PC-9 (cell line): ENCODE results near the gene TOM1L2.

Source experiments
- EZH2 ChIP-seq: fragments of 200-600 bp; sonication (generic); IDR thresholded peaks from 2 replicates; pipeline ENCODE4 v1.8.0; 2017; ENCODE audit warnings: antibody characterized with exemption, low read depth
- TF ChIP-seq, protein P1 (sequence below): fragments of 200-600 bp; sonication (generic); conservative IDR thresholded peaks from 2 replicates; pipeline ENCODE4 v1.6.1; 2017; ENCODE audit warnings: mixed run types, antibody characterized with exemption, mild to moderate bottlenecking, moderate library complexity

DNA sequence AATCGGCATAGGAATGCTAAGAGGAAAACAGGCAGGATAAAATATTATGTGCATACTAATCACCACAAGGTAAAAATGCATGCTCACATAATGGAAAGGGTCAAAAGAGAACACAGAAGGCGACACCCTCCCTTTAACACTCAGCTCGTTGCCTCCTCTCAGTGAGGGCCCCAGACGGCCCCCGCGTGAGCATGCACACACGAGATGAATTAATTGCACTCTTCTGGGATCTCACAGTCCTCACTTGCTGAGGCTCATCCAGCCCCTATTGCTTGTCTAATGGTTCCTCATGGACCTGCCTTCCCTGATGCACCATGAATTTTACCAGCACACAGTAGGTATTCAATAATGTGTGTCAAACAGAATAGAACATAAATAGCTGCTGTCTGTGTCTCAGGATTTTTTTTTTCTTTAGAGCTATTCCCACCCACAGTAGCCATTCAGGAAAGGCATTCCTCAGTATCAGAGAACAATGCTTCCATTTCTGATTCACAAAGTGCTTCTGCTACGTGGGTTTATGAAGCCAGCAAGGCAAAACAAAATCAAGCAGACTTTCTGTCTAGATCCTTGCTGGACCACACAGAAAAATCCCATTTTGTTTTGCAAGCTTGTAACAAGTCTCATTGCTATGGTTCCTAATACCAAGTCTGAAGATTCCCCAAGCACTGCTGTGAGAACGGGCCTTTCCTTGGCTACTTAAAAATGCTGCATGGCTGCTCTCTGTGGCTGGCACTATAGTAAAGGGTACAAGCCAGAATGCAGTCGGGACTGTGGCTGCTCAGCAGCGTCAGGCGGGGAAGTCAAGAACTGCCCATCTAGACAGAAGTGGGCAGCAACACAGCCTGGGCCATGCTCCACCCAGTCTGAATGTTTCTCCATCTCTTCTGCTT is 43.6 kb downstream of the TOM1L2 start:
- TF ChIP-seq, protein P1, sequence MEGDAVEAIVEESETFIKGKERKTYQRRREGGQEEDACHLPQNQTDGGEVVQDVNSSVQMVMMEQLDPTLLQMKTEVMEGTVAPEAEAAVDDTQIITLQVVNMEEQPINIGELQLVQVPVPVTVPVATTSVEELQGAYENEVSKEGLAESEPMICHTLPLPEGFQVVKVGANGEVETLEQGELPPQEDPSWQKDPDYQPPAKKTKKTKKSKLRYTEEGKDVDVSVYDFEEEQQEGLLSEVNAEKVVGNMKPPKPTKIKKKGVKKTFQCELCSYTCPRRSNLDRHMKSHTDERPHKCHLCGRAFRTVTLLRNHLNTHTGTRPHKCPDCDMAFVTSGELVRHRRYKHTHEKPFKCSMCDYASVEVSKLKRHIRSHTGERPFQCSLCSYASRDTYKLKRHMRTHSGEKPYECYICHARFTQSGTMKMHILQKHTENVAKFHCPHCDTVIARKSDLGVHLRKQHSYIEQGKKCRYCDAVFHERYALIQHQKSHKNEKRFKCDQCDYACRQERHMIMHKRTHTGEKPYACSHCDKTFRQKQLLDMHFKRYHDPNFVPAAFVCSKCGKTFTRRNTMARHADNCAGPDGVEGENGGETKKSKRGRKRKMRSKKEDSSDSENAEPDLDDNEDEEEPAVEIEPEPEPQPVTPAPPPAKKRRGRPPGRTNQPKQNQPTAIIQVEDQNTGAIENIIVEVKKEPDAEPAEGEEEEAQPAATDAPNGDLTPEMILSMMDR: no peak
- TF ChIP-seq EZH2: no peak
